HAP-1 (cell line): ENCODE results near the gene STS.

Experiments used
- DNase-seq, 2 experiments: peaks; one replicate each; pipeline ENCODE4 v3.0.0-alpha.2; 2016 to 2020; ENCODE audit warnings: low spot score in 2 of 2
- H3K27me3 ChIP-seq: fragments of 250-450 bp; sonication (Bioruptor Pico); 2 replicates; pipeline ENCODE4 v1.5.1; 2020; ENCODE audit warnings: low read depth, mild to moderate bottlenecking, moderate library complexity
- H3K36me3 ChIP-seq: fragments of 250-450 bp; sonication (Bioruptor Pico); replicated peaks from 2 replicates; pipeline ENCODE4 v1.5.1; 2020; ENCODE audit warnings: mild to moderate bottlenecking
- H3K4me1 ChIP-seq: fragments of 250-450 bp; sonication (Bioruptor Pico); 2 replicates; pipeline ENCODE4 v1.5.1; 2020; ENCODE audit warnings: mild to moderate bottlenecking
- H3K4me3 ChIP-seq: fragments of 250-450 bp; sonication (Bioruptor Pico); 2 replicates; pipeline ENCODE4 v1.5.1; 2020; ENCODE audit warnings: mild to moderate bottlenecking, moderate library complexity
- H3K9me3 ChIP-seq: fragments of 250-450 bp; sonication (Bioruptor Pico); 2 replicates; pipeline ENCODE4 v1.5.1; 2020; ENCODE audit warnings: mild to moderate bottlenecking, moderate library complexity
- in situ Hi-C: fragments of 300-500 bp; cut with MboI; formaldehyde crosslinking; loops from 3 replicates; pipeline ENCODE4 v1.14.3; 2020; ENCODE audit warnings: low sequenced_read_pairs, inconsistent platforms, mixed read lengths

Gene STS

DNA sequence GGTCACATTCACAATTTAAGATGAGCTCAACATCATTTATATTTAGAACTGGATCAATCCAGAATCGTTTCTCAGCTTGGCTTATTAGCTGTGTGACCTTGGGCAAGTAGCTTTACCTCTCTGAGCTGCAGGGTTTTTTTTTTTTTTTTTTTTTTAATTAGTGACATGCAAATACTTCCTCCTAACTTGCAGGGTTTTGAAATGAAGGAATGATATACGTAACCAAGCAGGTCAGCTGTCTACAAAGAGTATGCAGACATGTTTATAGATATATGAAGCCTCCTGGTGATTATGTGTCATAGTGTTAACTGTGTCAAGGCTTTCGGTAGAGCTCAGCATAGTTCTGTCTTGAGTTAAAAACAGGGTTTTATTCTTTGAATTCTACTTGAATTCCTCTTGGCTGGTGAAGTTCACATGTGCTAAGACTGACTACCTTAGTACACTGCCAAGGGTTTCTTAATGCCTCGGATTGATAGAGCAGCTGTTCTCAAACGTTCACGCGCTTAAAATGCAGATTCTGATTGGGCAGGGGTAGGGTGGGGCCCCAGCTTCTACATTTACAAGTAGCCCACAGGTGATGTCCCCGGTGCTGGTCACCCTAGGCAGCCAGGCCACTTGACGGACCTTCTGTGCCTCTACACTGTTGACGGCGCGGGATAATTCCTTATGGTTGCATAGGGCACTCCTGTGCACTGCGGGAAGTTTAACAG, 654 bp upstream of the STS start:
- Histone ChIP-seq H3K36me3 (no peaks in the 10 kb centered on the region), H3K27me3 (no peaks in the 10 kb centered on the region; the same call in 1 of the 2 replicates), H3K4me3 (peak overlapping the region; percentile 50), H3K4me1 (peaks cover 14% of the 10 kb centered on the region), H3K9me3 (no peaks in the 10 kb centered on the region)
- in situ Hi-C loops = no loop called here
- DNase-seq = peak; percentile 22 to 56

DNA sequence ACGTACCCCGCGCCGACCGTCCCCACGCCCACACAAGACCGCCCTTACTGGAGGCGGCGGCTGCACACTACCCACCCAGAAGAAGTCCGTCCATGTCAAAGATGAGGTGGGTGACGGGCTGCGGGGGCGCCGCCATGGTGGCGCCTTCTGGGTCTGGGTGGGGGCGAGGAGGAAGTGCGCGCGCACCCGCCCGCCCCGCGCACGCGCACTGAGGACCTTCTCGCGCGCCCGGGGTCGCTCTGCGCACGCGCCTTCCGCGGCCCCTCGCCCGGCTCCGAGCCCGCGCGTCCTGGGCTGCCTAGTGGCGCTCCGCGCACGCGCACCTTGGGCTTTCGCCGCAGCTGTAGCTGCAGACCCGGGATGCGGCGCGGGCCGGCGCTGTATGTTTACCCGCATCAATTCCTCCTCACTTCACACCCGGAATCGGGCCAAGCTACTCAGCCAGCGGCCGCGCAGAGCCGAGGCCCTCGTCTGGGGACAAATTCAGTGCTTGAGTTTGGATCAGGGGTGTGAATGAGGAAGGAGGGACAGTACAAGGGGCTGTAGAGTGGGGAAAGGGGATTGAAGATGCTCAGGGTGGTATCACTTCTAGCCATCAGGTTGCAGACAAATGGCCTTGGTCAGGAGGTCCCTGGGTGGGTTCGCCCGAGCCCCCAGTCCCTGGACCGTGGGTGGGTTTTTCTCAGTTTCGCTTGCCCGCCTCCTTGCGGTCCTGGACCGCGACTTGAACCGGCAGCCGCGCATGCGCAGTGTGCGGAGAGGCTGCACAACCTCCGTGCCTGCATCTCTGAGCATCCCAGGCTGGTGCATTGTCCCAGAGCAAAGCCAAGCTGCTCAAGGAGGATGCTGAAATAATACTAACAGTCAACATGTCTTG, 704 bp downstream of the STS start, which contains the start of gene PUDP:
Gene PUDP, minus strand, starts transcription at position 176 of the 877 bp plus-strand sequence. Its CDS starts 40 bp downstream, at position 136.
- no peaks in the 10 kb centered on the region for H3K9me3 ChIP-seq
- in situ Hi-C loops = no loop called here
- peak; percentile 72 to 90 for DNase-seq
- H3K4me3 ChIP-seq = peak within 1 kb of the TSS; percentile 50
- no peaks in the 10 kb centered on the region; the same call in 1 of the 2 replicates for H3K27me3 ChIP-seq
- peaks cover 14% of the 10 kb centered on the region for H3K4me1 ChIP-seq
- H3K36me3 ChIP-seq = no peaks in the 10 kb centered on the region

DNA sequence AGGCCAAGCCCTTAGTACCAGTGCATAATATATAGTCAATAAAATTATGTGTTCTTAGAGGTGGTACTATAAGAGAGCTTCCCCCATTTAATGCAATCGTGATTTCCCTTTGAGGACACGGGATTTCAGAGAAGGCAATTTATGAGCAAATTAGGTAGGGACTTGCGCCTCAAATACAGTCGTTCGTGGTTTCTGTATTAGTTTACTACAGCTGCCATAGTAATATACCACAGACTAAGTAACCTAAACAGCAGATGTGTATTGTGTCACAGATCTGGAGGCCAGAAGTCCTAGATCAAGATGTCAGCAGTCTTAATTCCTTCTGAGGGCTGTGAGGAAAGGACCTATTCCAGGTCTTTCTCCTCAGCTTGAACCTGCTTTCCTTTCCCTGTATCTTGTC, 1.9 kb downstream of the STS start:
- Histone ChIP-seq H3K27me3 (no peaks in the 10 kb centered on the region; the same call in 1 of the 2 replicates), H3K9me3 (no peaks in the 10 kb centered on the region), H3K36me3 (no peaks in the 10 kb centered on the region), H3K4me3 (no peak overlapping the region), H3K4me1 (peaks cover 14% of the 10 kb centered on the region)
- no peak for DNase-seq
- in situ Hi-C loops = no loop called here

DNA sequence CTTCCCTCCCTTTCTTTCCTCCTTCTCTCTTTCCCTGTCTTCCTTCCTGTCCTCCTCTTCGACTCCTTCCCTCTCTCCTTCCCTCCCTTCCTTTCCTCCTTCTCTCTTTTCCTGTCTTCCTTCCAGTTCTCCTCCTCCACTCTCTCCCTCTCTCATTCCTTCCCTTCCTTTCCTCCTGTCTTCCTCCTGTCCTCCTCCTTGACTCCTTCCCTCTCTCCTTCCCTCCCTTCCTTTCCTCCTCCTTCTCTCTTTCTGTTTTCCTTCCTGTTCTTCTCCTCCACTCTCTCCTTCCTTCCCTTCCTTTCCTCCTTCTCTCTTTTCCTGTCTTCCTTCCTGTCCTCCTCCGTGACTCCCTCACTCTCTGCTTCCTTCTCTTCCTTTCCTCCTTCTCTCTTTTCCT, 5.7 kb downstream of the STS start:
- no peak overlapping the region for H3K4me3 ChIP-seq
- DNase-seq = no peak
- H3K4me1 ChIP-seq = no peaks in the 10 kb centered on the region
- in situ Hi-C loops = no loop called here
- H3K9me3 ChIP-seq = no peaks in the 10 kb centered on the region
- no peaks in the 10 kb centered on the region for H3K36me3 ChIP-seq
- no peaks in the 10 kb centered on the region; the same call in 1 of the 2 replicates for H3K27me3 ChIP-seq

DNA sequence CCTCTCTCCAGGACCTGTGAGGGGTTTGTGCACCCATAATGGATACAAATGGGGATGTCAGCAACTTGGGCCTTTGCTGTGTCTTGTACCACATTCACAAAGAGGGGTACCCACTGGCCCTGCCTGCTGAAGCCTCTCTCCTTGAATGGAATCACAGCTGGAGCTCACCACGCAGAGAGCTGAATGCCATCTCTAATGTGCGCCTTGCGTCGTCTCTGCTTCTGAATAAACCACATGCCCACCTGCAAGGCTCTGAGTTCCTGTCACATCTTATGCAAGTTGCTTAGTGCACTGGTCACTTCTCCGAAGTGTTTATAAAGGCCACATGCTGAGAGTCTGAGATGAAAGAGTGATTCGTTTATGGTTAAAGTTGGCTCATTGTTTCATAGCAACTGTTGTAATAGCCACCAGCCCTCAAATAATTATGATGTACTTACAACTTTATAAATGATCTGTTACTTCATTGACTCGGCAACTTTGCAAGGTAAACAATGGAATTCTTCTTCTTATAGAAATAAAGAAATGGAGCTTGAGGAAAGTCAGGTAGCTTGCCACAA, 6.6 kb downstream of the STS start:
- in situ Hi-C loops = no loop called here
- Histone ChIP-seq H3K27me3 (no peaks in the 10 kb centered on the region; the same call in 1 of the 2 replicates), H3K36me3 (no peaks in the 10 kb centered on the region), H3K4me3 (no peak overlapping the region), H3K9me3 (no peaks in the 10 kb centered on the region), H3K4me1 (no peaks in the 10 kb centered on the region)
- no peak for DNase-seq

DNA sequence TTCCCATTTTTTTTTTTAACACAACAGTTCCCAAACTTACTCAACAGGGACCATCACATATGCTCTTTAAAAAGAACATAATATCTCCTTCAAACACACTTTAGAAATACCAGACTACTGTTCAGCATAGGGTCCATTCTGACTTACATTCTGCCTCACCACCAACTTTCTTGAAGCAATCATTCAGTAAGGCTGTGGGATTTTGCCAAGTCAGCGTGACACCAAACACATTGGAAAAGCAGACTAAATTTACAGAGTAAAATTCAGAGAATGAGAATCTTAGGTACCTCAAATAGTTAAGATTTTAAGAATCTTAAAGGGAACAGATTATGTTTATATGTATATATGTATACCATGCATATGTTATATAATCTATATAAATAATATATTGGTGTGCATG, 7.7 kb downstream of the STS start:
- H3K4me1 ChIP-seq = no peaks in the 10 kb centered on the region
- no peaks in the 10 kb centered on the region for H3K9me3 ChIP-seq
- H3K4me3 ChIP-seq = no peak overlapping the region
- no peaks in the 10 kb centered on the region for H3K27me3 ChIP-seq
- in situ Hi-C loops = no loop called here
- no peak for DNase-seq
- H3K36me3 ChIP-seq = no peaks in the 10 kb centered on the region

DNA sequence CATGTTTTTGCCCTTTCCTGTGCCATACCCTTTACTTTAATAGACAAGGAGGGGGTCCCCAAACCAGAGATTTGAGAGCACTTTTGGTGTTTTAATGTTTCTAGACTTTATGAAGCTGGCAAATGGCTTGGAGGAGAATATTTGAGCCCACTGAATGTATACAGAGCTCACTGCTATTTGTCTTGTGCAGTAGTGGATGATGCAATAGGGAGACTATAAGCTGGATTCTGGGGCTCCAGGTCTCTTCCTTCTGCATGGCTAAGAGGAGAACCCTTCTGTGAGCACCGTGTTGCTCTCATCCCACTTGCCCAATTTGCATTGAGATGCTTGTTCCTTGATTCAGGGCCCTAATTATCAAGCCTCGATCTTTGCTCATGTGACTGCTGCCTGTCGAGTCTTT, 9.4 kb downstream of the STS start:
- in situ Hi-C loops = no loop called here
- H3K4me1 ChIP-seq = no peaks in the 10 kb centered on the region
- no peak for DNase-seq
- no peaks in the 10 kb centered on the region for H3K9me3 ChIP-seq
- H3K4me3 ChIP-seq = no peak overlapping the region
- no peaks in the 10 kb centered on the region for H3K36me3 ChIP-seq
- no peaks in the 10 kb centered on the region for H3K27me3 ChIP-seq

DNA sequence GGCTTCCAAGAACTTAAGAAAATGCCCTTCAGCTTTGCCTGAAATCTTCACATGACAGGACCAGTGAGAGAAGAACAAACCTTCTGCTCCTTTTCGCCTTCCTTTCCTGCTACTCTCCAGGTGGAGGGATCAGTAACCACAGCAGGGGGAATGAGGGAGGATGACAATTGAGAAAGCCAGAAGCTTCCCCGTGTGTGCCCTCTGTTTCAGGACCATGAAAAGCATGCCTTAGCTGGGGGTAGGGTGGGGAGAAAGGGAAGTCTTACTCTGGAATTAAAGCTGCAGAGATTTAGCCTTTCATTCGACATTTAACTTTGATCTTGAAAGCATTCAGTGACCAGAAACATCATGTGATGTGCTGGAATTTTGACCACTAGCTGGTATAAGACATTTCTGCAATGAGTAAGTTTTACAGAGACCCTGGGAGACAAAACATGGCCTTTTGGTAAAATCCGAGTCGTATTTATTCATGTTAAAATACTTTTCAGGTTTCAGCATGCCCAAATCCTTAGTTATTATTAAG, 11.0 kb downstream of the STS start:
- Histone ChIP-seq H3K4me3 (no peak overlapping the region), H3K4me1 (no peaks in the 10 kb centered on the region), H3K9me3 (no peaks in the 10 kb centered on the region), H3K36me3 (no peaks in the 10 kb centered on the region), H3K27me3 (no peaks in the 10 kb centered on the region)
- in situ Hi-C loops = no loop called here
- no peak for DNase-seq

DNA sequence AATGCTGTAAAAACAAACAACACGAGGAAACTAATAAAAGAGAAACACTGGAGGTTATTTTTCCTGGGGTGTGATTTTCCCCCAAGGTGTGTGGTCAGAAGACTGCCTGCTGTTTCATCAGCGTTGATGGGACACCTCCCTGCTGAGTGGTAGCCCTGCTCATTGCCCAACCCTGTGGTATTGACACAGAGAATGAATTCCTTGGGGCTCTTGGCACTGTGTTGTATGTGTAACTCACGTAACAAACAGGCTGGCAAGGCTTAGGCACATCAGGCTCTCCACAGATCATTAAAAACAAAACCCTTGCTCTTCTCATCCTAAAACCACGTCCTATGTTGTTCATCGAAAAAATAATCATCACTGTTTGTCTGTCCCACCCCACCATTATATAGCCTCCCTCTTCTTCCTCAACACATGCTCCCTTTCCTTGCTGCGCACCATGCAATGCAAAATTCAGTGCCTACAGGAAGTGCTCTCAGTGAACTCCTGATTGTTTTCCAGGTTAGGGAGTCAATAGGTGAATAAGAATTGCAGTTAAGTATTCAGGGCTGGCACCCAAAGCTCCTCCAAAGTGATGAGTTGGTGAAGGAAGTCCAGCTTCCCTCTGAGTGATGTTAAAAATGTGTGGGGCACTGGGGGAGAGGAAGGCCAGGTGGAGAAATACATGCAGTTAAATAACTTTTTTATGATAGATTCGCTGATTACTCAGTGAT, 11.8 kb downstream of the STS start:
- H3K27me3 ChIP-seq = no peaks in the 10 kb centered on the region
- DNase-seq = no peak
- H3K4me3 ChIP-seq = no peak overlapping the region
- H3K4me1 ChIP-seq = no peaks in the 10 kb centered on the region
- no peaks in the 10 kb centered on the region for H3K36me3 ChIP-seq
- no peaks in the 10 kb centered on the region for H3K9me3 ChIP-seq
- in situ Hi-C loops = no loop called here

DNA sequence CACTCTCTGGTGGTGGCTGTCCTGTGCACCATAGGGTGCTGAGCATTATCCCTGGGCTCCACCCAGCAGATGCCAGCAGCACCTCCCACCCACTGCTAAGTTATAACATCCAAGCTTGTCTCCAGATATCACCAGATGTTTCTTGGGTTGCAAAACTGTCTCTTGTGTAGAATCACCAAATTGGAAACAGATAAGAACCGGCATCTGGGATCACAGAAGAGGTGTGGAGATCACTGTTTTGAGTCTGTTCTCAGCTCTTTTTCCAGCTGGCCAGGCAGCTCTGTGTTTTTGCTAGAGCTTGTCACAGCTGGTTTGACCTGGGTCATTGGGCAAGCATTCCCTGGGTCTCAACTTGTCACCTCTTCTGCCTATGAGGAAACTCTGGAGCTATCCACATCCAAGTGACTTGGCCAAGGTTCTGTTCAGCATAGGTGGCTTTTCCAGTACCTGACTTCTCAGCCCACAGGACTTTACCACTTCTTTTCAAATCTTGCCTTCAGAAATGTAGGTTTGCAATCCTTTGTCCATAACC, 15.7 kb downstream of the STS start:
- in situ Hi-C loops = no loop called here
- Histone ChIP-seq H3K9me3 (no peaks in the 10 kb centered on the region), H3K4me1 (no peaks in the 10 kb centered on the region), H3K27me3 (no peaks in the 10 kb centered on the region), H3K4me3 (no peak overlapping the region), H3K36me3 (no peaks in the 10 kb centered on the region)
- no peak for DNase-seq

DNA sequence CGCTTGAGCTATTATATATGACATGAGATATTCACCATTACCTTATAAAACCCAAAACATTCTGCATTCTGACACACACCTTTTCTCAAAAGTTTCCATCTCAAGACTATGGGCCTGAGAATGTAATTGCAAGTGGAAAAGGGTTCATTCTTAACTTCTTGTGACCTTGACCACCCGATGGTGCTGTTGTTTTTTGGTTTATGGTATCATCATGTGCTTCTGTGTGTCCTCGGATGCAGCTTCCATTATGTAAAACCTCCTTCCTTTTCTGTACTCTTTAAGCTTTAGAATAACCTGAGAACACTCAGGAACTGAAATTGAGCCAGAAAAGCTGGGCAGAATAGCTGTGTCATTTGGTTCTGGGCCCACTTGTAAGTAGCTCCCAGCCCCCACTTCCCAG, 16.7 kb downstream of the STS start:
- Histone ChIP-seq H3K4me3 (no peak overlapping the region), H3K4me1 (no peaks in the 10 kb centered on the region), H3K27me3 (no peaks in the 10 kb centered on the region), H3K9me3 (no peaks in the 10 kb centered on the region), H3K36me3 (no peaks in the 10 kb centered on the region)
- DNase-seq = no peak
- in situ Hi-C loops = no loop called here

DNA sequence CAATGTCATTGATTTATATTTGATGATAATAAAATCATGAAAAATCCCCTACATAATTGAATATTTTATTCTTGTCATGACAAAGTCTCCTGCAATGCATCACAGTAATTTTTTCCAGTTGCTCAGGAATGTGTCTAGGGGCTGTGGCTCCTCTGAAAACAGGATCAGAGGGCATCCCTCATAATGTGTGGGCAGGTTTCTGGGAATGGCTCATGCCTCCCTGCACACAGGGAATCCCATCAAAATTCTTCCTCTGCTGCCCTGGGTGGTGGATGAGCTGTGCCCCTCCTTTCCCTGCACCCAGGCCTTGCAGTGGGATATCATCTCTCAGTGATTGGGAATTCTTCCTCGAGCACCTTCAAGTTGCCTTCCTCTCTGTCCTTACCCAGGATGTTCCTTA, 20.9 kb downstream of the STS start:
- Histone ChIP-seq H3K9me3 (no peaks in the 10 kb centered on the region), H3K27me3 (no peaks in the 10 kb centered on the region), H3K4me1 (no peaks in the 10 kb centered on the region), H3K4me3 (no peak overlapping the region), H3K36me3 (no peaks in the 10 kb centered on the region)
- no peak for DNase-seq
- in situ Hi-C loops = no loop called here

DNA sequence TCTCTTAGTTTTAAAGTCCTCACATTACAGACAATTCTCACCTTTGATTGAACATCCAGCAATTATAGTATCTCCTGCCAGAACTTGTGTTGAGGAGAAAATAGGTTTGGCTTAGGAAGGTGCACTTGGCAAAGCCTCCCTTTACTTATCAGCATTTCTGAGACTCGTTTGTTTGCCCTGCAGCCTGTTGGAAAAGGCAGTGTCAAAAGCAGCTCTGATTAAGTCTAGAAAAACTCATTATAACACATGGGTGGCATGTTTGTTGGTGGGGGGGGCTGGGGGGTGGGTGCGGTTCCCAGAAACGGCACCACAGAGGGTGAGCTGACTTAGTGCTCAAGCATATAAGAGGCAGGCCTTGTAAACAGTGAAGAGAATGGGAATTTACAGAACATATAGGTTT, 22.1 kb downstream of the STS start:
- H3K4me1 ChIP-seq = no peaks in the 10 kb centered on the region
- in situ Hi-C loops = no loop called here
- H3K9me3 ChIP-seq = no peaks in the 10 kb centered on the region

More for the DNA sequence above, 22.1 kb downstream of the STS start:
- H3K36me3 ChIP-seq = no peaks in the 10 kb centered on the region
- no peak for DNase-seq
- no peak overlapping the region for H3K4me3 ChIP-seq
- no peaks in the 10 kb centered on the region for H3K27me3 ChIP-seq
